Immature natural killer cell (primary cell): ENCODE measurements around the gene CHST11. TPM values are rescaled to one million over a fixed set of nuclear protein-coding genes. Genes with fewer than 3 reads are reported as not detected.

ENCODE experiments used
- DNase-seq, 3 donors: peaks; one replicate each; pipeline ENCODE4 v3.0.0; 2022; ENCODE audit warnings: mixed read lengths in 1 of 3
- H3K27ac Mint-ChIP-seq, 6 donors: one replicate each; pipeline ENCODE4 v1.8.0; 2020; ENCODE audit warnings: mixed read lengths in 6 of 6, mild to moderate bottlenecking in 5 of 6, inconsistent platforms in 4 of 6, moderate library complexity in 3 of 6
- H3K27me3 Mint-ChIP-seq, 3 donors: one replicate each; pipeline ENCODE4 v1.8.0; 2020 to 2021; ENCODE audit warnings: low read depth in 3 of 3, mild to moderate bottlenecking in 3 of 3, mixed read lengths in 3 of 3, moderate library complexity in 3 of 3, inconsistent platforms in 1 of 3
- H3K36me3 Mint-ChIP-seq, 3 donors: one replicate each; pipeline ENCODE4 v1.8.0; 2020; ENCODE audit warnings: mixed read lengths in 3 of 3, inconsistent platforms in 2 of 3, mild to moderate bottlenecking in 2 of 3
- H3K4me1 Mint-ChIP-seq, 2 donors: one replicate each; pipeline ENCODE4 v1.8.0; 2020; ENCODE audit warnings: inconsistent platforms in 2 of 2, mild to moderate bottlenecking in 2 of 2, mixed read lengths in 2 of 2, moderate library complexity in 1 of 2
- H3K4me3 Mint-ChIP-seq, 5 donors: one replicate each; pipeline ENCODE4 v1.8.0; 2020; ENCODE audit warnings: mild to moderate bottlenecking in 5 of 5, mixed read lengths in 5 of 5, inconsistent platforms in 3 of 5, moderate library complexity in 3 of 5
- H3K9me3 Mint-ChIP-seq, 6 donors: one replicate each; pipeline ENCODE4 v1.8.0; 2020; ENCODE audit warnings: mild to moderate bottlenecking in 6 of 6, mixed read lengths in 6 of 6, inconsistent platforms in 4 of 6, moderate library complexity in 3 of 6
- polyA plus RNA-seq, 3 donors: library from polyadenylated mRNA; unstranded; fragments of 300-500 nt; fragmentation: Illumina TruSeq; gene quantifications; one replicate each; pipeline ENCODE4 v1.2.3, GENCODE V29; 2021

The CHST11 gene
- polyA plus RNA-seq, 3 donors from 2014 or later = 42.5 to 90.1 (median 78.4) TPM

- Mint-ChIP-seq H3K9me3 (no peaks in the 10 kb centered on the region), H3K27ac (peak overlapping the region in 2 of 6 donors; percentile 5 to 40), H3K27me3 (peaks cover 2 to 14% (median 7%) of the 10 kb centered on the region in 3 donors), H3K4me3 (peak overlapping the region in 1 of 5 donors; percentile 43), H3K36me3 (no peaks in the 10 kb centered on the region), H3K4me1 (peaks cover 78 to 94% of the 10 kb centered on the region in 2 donors)
- DNase-seq = no peak
Measured at GRCh38 chr12:104631867-104632266, 175.1 kb downstream of the CHST11 start.

- Mint-ChIP-seq H3K36me3 (no peaks in the 10 kb centered on the region), H3K27ac (peak overlapping the region in 5 of 6 donors; percentile 11 to 66 (median 64)), H3K9me3 (no peaks in the 10 kb centered on the region), H3K27me3 (peaks cover 2 to 16% (median 7%) of the 10 kb centered on the region in 3 donors), H3K4me1 (peaks cover 75 to 92% of the 10 kb centered on the region in 2 donors), H3K4me3 (peak overlapping the region in 2 of 5 donors; percentile 18 to 20)
- DNase-seq = no peak
Measured at GRCh38 chr12:104632724-104633201, 176.0 kb downstream of the CHST11 start.

- no peaks in the 10 kb centered on the region for H3K9me3 Mint-ChIP-seq
- no peak for DNase-seq
- no peaks in the 10 kb centered on the region for H3K36me3 Mint-ChIP-seq
- peak overlapping the region in 3 of 6 donors; percentile 4 to 39 (median 11) for H3K27ac Mint-ChIP-seq
- peaks cover 75 to 89% of the 10 kb centered on the region in 2 donors for H3K4me1 Mint-ChIP-seq
- peaks cover 2 to 14% (median 5%) of the 10 kb centered on the region in 3 donors for H3K27me3 Mint-ChIP-seq
- H3K4me3 Mint-ChIP-seq = peak overlapping the region in 1 of 5 donors; percentile 24
Measured at GRCh38 chr12:104634044-104634443, 177.3 kb downstream of the CHST11 start.

GRCh38 chr12:104634852-104635251, 178.1 kb downstream of the CHST11 start:
- no peak for DNase-seq
- peaks cover 0 to 4% (median 0%) of the 10 kb centered on the region in 3 donors for H3K36me3 Mint-ChIP-seq
- peaks cover 78 to 94% of the 10 kb centered on the region in 2 donors for H3K4me1 Mint-ChIP-seq
- H3K9me3 Mint-ChIP-seq = no peaks in the 10 kb centered on the region
- H3K27ac Mint-ChIP-seq = no peak overlapping the region
- H3K27me3 Mint-ChIP-seq = peaks cover 2 to 14% (median 5%) of the 10 kb centered on the region in 3 donors
- H3K4me3 Mint-ChIP-seq = no peak overlapping the region

GRCh38 chr12:104635607-104636343, 179.0 kb downstream of the CHST11 start:
- Mint-ChIP-seq H3K4me3 (no peak overlapping the region), H3K27me3 (peaks cover 2 to 12% (median 5%) of the 10 kb centered on the region in 3 donors), H3K27ac (no peak overlapping the region), H3K36me3 (peaks cover 0 to 4% (median 0%) of the 10 kb centered on the region in 3 donors), H3K4me1 (peaks cover 76 to 93% of the 10 kb centered on the region in 2 donors), H3K9me3 (no peaks in the 10 kb centered on the region)
- no peak for DNase-seq

GRCh38 chr12:104636496-104636895, 179.7 kb downstream of the CHST11 start:
- DNase-seq = no peak
- peak overlapping the region in 1 of 5 donors; percentile 25 for H3K4me3 Mint-ChIP-seq
- peaks cover 74 to 88% of the 10 kb centered on the region in 2 donors for H3K4me1 Mint-ChIP-seq
- peaks cover 0 to 4% (median 0%) of the 10 kb centered on the region in 3 donors for H3K36me3 Mint-ChIP-seq
- peak overlapping the region in 1 of 6 donors; percentile 53 for H3K27ac Mint-ChIP-seq
- H3K9me3 Mint-ChIP-seq = no peaks in the 10 kb centered on the region
- H3K27me3 Mint-ChIP-seq = peaks cover 2 to 12% (median 3%) of the 10 kb centered on the region in 3 donors

GRCh38 chr12:104637604-104638003, 180.9 kb downstream of the CHST11 start:
- peaks cover 0 to 10% (median 2%) of the 10 kb centered on the region in 3 donors for H3K27me3 Mint-ChIP-seq
- H3K4me3 Mint-ChIP-seq = peak overlapping the region in 2 of 5 donors; percentile 36 to 47
- H3K27ac Mint-ChIP-seq = peak overlapping the region in 4 of 6 donors; percentile 27 to 82 (median 32)
- no peaks in the 10 kb centered on the region for H3K9me3 Mint-ChIP-seq
- no peak for DNase-seq
- peaks cover 69 to 84% of the 10 kb centered on the region in 2 donors for H3K4me1 Mint-ChIP-seq
- H3K36me3 Mint-ChIP-seq = peaks cover 0 to 4% (median 0%) of the 10 kb centered on the region in 3 donors

- Mint-ChIP-seq H3K27me3 (peaks cover 0 to 8% (median 2%) of the 10 kb centered on the region in 3 donors), H3K9me3 (no peaks in the 10 kb centered on the region), H3K4me3 (no peak overlapping the region), H3K4me1 (peaks cover 70 to 83% of the 10 kb centered on the region in 2 donors), H3K36me3 (peaks cover 0 to 4% (median 0%) of the 10 kb centered on the region in 3 donors), H3K27ac (peak overlapping the region in 3 of 6 donors; percentile 18 to 82 (median 27))
- DNase-seq = no peak
Measured at GRCh38 chr12:104638218-104638850, 181.6 kb downstream of the CHST11 start.

- Mint-ChIP-seq H3K36me3 (peaks cover 0 to 4% (median 0%) of the 10 kb centered on the region in 3 donors), H3K27me3 (peaks cover 0 to 6% (median 2%) of the 10 kb centered on the region in 3 donors), H3K4me1 (peaks cover 71 to 83% of the 10 kb centered on the region in 2 donors), H3K9me3 (no peaks in the 10 kb centered on the region), H3K4me3 (no peak overlapping the region), H3K27ac (peak overlapping the region in 2 of 6 donors; percentile 14 to 33)
- DNase-seq = no peak
Measured at GRCh38 chr12:104638851-104639240, 182.1 kb downstream of the CHST11 start.

- H3K4me1 Mint-ChIP-seq = peaks cover 71 to 75% of the 10 kb centered on the region in 2 donors
Measured at GRCh38 chr12:104640956-104641355, 184.2 kb downstream of the CHST11 start.

GRCh38 chr12:104641862-104642261, 185.1 kb downstream of the CHST11 start:
- no peak overlapping the region for H3K4me3 Mint-ChIP-seq
- H3K27ac Mint-ChIP-seq = peak overlapping the region in 3 of 6 donors; percentile 20 to 49 (median 23)
- H3K9me3 Mint-ChIP-seq = no peaks in the 10 kb centered on the region
- DNase-seq = no peak
- H3K36me3 Mint-ChIP-seq = peaks cover 0 to 8% (median 3%) of the 10 kb centered on the region in 3 donors
- peaks cover 70 to 75% of the 10 kb centered on the region in 2 donors for H3K4me1 Mint-ChIP-seq
- H3K27me3 Mint-ChIP-seq = peaks cover 0 to 8% (median 0%) of the 10 kb centered on the region in 3 donors

More at GRCh38 chr12:104640956-104641355, 184.2 kb downstream of the CHST11 start:
- Mint-ChIP-seq H3K27ac (peak overlapping the region in 3 of 6 donors; percentile 24 to 49 (median 40)), H3K9me3 (no peaks in the 10 kb centered on the region), H3K4me3 (no peak overlapping the region), H3K27me3 (peaks cover 0 to 8% (median 0%) of the 10 kb centered on the region in 3 donors), H3K36me3 (peaks cover 0 to 5% (median 0%) of the 10 kb centered on the region in 3 donors)
- DNase-seq = no peak

- H3K4me1 Mint-ChIP-seq = peaks cover 67 to 75% of the 10 kb centered on the region in 2 donors
- DNase-seq = no peak
- peak overlapping the region in 5 of 6 donors; percentile 23 to 60 (median 46) for H3K27ac Mint-ChIP-seq
- peaks cover 0 to 6% (median 4%) of the 10 kb centered on the region in 3 donors for H3K27me3 Mint-ChIP-seq
- H3K9me3 Mint-ChIP-seq = no peaks in the 10 kb centered on the region
- H3K4me3 Mint-ChIP-seq = peak overlapping the region in 3 of 5 donors; percentile 15 to 23 (median 19)
- H3K36me3 Mint-ChIP-seq = peaks cover 0 to 11% (median 7%) of the 10 kb centered on the region in 3 donors
Measured at GRCh38 chr12:104643093-104643818, 186.5 kb downstream of the CHST11 start.
